HG02840 (cell line): ENCODE results near the gene ELN.
A peak's percentile ranks its signal among the peaks of the same experiment; 100 is the strongest.

Source experiments
- ATAC-seq: cut with Tn5 transposase; IDR thresholded peaks from one replicate; pipeline ENCODE4 v1.9.1; 2021; ENCODE audit warnings: mild to moderate bottlenecking, moderate library complexity, moderate number of reproducible peaks; ENCODE audit not compliant: unreplicated experiment, low FRiP score

ELN gene

GRCh38 chr7:74084722-74085578 is 57.0 kb downstream of the ELN start:
- no peak for ATAC-seq

GRCh38 chr7:74087791-74088453 is 59.9 kb downstream of the ELN start:
- ATAC-seq, result no peak

- no peak for ATAC-seq
Measured at GRCh38 chr7:74092321-74092963, 64.5 kb downstream of the ELN start.

GRCh38 chr7:74092964-74093471 is 65.0 kb downstream of the ELN start:
- ATAC-seq, result peak; percentile 47

- peak; percentile 10 for ATAC-seq
Measured at GRCh38 chr7:74093671-74094223, 65.8 kb downstream of the ELN start.

GRCh38 chr7:74094224-74095101 is 66.5 kb downstream of the ELN start:
- ATAC-seq, result peak; percentile 32

GRCh38 chr7:74095135-74095534 is 67.2 kb downstream of the ELN start:
- no peak for ATAC-seq

GRCh38 chr7:74097937-74098614 is 70.1 kb downstream of the ELN start:
- ATAC-seq, result no peak

- ATAC-seq, result no peak
Measured at GRCh38 chr7:74099031-74099430, 71.1 kb downstream of the ELN start.

- ATAC-seq, result peak; percentile 88
Measured at GRCh38 chr7:74101061-74101681, 73.2 kb downstream of the ELN start.

GRCh38 chr7:74103219-74103772 is 75.3 kb downstream of the ELN start:
- no peak for ATAC-seq

GRCh38 chr7:74104702-74105101 is 76.7 kb downstream of the ELN start:
- ATAC-seq, result no peak

- no peak for ATAC-seq
Measured at GRCh38 chr7:74105992-74106391, 78.0 kb downstream of the ELN start.

- no peak for ATAC-seq
Measured at GRCh38 chr7:74106846-74107245, 78.9 kb downstream of the ELN start.

- no peak for ATAC-seq
Measured at GRCh38 chr7:74115326-74115725, 87.4 kb downstream of the ELN start.

- ATAC-seq, result no peak
Measured at GRCh38 chr7:74116356-74116755, 88.4 kb downstream of the ELN start.
